Spleen (tissue), 11 donors: ENCODE results near the gene NYAP1. TPM values are rescaled to one million over a fixed set of nuclear protein-coding genes. Genes with fewer than 3 reads are reported as not detected.
"Not testable (repeated sequence)": the region's sequence is repeated elsewhere in the genome, so short reads cannot be mapped to it uniquely, and the experiment has no call there.

Experiments used
- DNase-seq: peaks from one replicate; pipeline ENCODE4 v3.0.0-alpha.2; 2020
- H3K27ac ChIP-seq, 8 donors: fragments of 200-600 bp; sonication (generic) in 7 of 8; 1 replicate in 4 of 8; 2 replicates in 4 of 8; pipeline versions ENCODE4 v1.5.0 to v1.8.0; 2016 to 2021; ENCODE audit warnings: inconsistent platforms in 4 of 8, mild to moderate bottlenecking in 4 of 8, moderate library complexity in 1 of 8
- H3K27me3 ChIP-seq, 7 donors: fragments of 200-600 bp; sonication (generic) in 6 of 7; replicated peaks in 1 of 7; 1 replicate in 4 of 7; 2 replicates in 3 of 7; pipeline versions ENCODE4 v1.5.0 to v1.8.0; 2016 to 2021; ENCODE audit warnings: inconsistent platforms in 3 of 7, mild to moderate bottlenecking in 1 of 7
- H3K36me3 ChIP-seq, 6 donors: fragments of 200-600 bp; sonication (generic) in 5 of 6; 1 replicate in 4 of 6; 2 replicates in 2 of 6; pipeline versions ENCODE4 v1.5.0 to v1.8.0; 2016 to 2021; ENCODE audit warnings: inconsistent platforms in 2 of 6
- H3K4me1 ChIP-seq, 6 donors: fragments of 200-600 bp; sonication (generic) in 5 of 6; 1 replicate in 3 of 6; 2 replicates in 3 of 6; pipeline versions ENCODE4 v1.5.0 to v1.8.0; 2016 to 2021; ENCODE audit warnings: inconsistent platforms in 3 of 6
- H3K4me3 ChIP-seq, 8 donors: fragments of 200-600 bp; sonication (generic) in 7 of 8; 1 replicate in 4 of 8; 2 replicates in 4 of 8; pipeline versions ENCODE4 v1.5.0 to v1.8.0; 2016 to 2021; ENCODE audit warnings: inconsistent platforms in 4 of 8, mild to moderate bottlenecking in 4 of 8, moderate library complexity in 2 of 8
- H3K9me3 ChIP-seq, 8 donors: fragments of 200-600 bp; sonication (generic) in 7 of 8; 1 replicate in 4 of 8; 2 replicates in 4 of 8; pipeline versions ENCODE4 v1.5.0 to v1.8.0; 2016 to 2021; ENCODE audit warnings: inconsistent platforms in 4 of 8
- CTCF ChIP-seq, 11 experiments: fragments of 200-600 bp in 7 of 11; fragments of 450-650 bp in 4 of 11; sonication (generic) in 4 of 11; IDR thresholded peaks in 8 of 11; conservative IDR thresholded peaks in 3 of 11; 1 replicate in 7 of 11; 2 replicates in 4 of 11; pipeline versions ENCODE4 v1.4.0 to v1.8.0; 2016 to 2021; ENCODE audit warnings: antibody characterized with exemption in 11 of 11, inconsistent platforms in 4 of 11, mild to moderate bottlenecking in 1 of 11
- POLR2A ChIP-seq, 3 donors: fragments of 450-650 bp; IDR thresholded peaks; one replicate each; pipeline ENCODE4 v1.5.1; 2017; ENCODE audit warnings: antibody characterized with exemption in 3 of 3, mild to moderate bottlenecking in 1 of 3
- POLR2AphosphoS5 ChIP-seq, 3 donors: sonication (generic); formaldehyde crosslinking; IDR thresholded peaks; one replicate each; pipeline ENCODE4 v1.5.1; 2017; ENCODE audit warnings: antibody characterized with exemption in 3 of 3
- WGBS, 5 donors: extraction: QIAGEN DNeasy Blood & Tissue Kit in 3 of 5; methylation state at CpG; one replicate each; pipeline versions ENCODE4 v1.1.5 to v1.1.7; 2013 to 2018; 5-methylcytosine and 5-hydroxymethylcytosine counted together
- intact Hi-C: fragments of 100-400 bp; cut with DNase I; formaldehyde crosslinking; loops from one replicate; pipeline ENCODE4 v1.15.0; 2023; ENCODE audit warnings: low total_unique reads
- polyA plus RNA-seq, 3 donors: library from polyadenylated mRNA; stranded (reverse); fragments of 200-250 nt; gene quantifications; one replicate each; pipeline ENCODE4 v1.2.1, GENCODE V29; 2013
- total RNA-seq, 7 donors: library from RNA; depleted of rRNA in 3 of 7; stranded (reverse); fragments of >200 nt in 3 of 7; fragmentation: NEBNext Ultra II Directional in 4 of 7; extraction: Animal tissue kit (Norgen Biotek cat#: 25700) in 4 of 7; gene quantifications; one replicate each; pipeline versions ENCODE4 v1.1.0 to v1.2.1, GENCODE V29; 2016 to 2021
- donor health status: healthy with polysubstance abuse.
- donor health status: DM: no; HTN: no; CAD: no; lungs with moderate emphysema.
- donor health status: DM: no; HTN: no; CAD: no.
- donor health status: Bipolar disorder and iron deficiency.
- donor health status: healthy.
- donor health status: DM: no; HTN: no; CAD: no.
- donor health status: DM: yes; HTN: yes; CAD: no.

The NYAP1 gene
- total and polyA plus RNA-seq, 10 donors, result 0.07 to 2.1 (median 0.70) TPM; not detected in 1

DNA sequence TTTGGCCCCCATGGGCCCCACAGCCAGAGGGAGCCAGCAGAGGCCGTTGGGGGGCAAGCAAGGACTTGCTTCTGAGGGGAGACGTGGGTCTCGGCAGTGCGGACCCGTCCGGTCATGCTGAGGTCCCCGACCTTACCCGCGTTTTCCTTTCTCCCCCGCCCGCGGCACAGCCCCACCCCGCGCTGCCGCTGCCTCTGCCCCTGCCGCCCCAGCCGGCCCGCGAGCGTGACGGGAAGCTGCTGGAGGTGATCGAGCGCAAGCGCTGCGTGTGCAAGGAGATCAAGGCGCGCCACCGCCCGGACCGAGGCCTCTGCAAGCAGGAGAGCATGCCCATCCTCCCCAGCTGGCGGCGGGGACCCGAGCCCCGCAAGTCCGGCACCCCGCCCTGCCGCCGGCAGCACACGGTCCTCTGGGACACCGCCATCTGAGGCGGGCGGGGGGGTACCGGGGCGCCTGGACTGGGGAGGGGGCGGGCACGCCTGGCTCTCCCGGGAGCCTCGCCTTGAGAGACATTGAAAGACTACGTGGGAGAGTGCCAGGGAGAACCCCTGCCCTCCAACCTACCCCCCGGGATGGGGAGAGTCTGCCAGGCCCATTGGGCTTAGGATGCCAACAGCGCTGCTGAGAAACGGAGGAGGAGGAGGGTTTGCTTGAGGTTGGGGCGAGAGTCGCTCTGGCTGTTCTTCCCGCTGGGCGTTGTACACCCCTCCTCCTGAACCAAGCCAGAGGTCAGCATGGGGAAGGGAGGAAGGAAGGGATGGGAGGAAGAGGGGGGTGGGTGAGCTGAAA, 9.9 kb downstream of the NYAP1 start:
- no peak for TF ChIP-seq CTCF (IDR thresholded peaks at IDR 0.05 in 8 of 11, conservative IDR thresholded peaks at IDR 0.05 in 3 of 11)
- peak in 2 of 3 donors; percentile 68 for TF ChIP-seq POLR2AphosphoS5 (IDR thresholded peaks at IDR 0.05)
- peak overlapping the region; percentile 20 to 70 (median 36) for H3K4me3 ChIP-seq
- intact Hi-C loops, result no loop called here

DNA sequence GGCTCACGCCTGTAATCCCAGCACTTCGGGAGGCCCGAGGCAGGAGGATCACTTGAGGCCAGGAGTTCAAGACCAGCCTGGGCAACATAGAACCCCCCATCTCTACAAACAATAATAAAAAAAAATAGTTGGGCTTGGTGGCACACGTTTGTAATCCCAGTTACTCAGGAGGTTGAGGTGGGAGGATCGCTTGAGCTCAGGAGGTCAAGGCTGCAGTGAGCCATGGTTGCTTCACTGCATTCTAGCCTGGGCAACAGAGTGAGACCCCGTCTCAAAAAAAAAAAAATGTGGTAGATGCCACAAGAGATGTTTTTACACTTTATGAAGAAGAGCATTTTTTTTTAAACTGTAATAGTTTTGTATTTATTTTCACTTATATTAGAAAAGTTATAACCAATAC, 12.8 kb downstream of the NYAP1 start:
- peaks cover 0 to 23% (median 0%) of the 10 kb centered on the region in 7 donors for H3K27me3 ChIP-seq
- no peaks in the 10 kb centered on the region for H3K36me3 ChIP-seq
- no peak overlapping the region for H3K4me3 ChIP-seq
- no peak overlapping the region for H3K27ac ChIP-seq
- peaks cover 8 to 21% (median 14%) of the 10 kb centered on the region in 6 donors for H3K4me1 ChIP-seq
- H3K9me3 ChIP-seq, result no peaks in the 10 kb centered on the region
- intact Hi-C loops, result no loop called here
- no peak for TF ChIP-seq POLR2A (IDR thresholded peaks at IDR 0.05)
- TF ChIP-seq CTCF (IDR thresholded peaks at IDR 0.05 in 8 of 11, conservative IDR thresholded peaks at IDR 0.05 in 3 of 11), result no peak
- TF ChIP-seq POLR2AphosphoS5 (IDR thresholded peaks at IDR 0.05), result no peak
- DNase-seq, result no peak
- 77 to 88% (median 87%) methylated on average over 6 of the region's 6 CpGs for WGBS, 5 donors

More for the DNA sequence above, 9.9 kb downstream of the NYAP1 start:
- 3 to 6% (median 4%) methylated on average over 25 to 56 of the region's 56 CpGs for WGBS, 5 donors
- no peaks in the 10 kb centered on the region for H3K36me3 ChIP-seq
- peak overlapping the region in 4 of 8 donors; percentile 26 to 67 (median 48) for H3K27ac ChIP-seq
- peaks cover 0 to 27% (median 0%) of the 10 kb centered on the region in 7 donors for H3K27me3 ChIP-seq
- H3K9me3 ChIP-seq, result no peaks in the 10 kb centered on the region
- peaks cover 8 to 21% (median 14%) of the 10 kb centered on the region in 6 donors for H3K4me1 ChIP-seq
- DNase-seq, result peak; percentile 89

- H3K36me3 ChIP-seq, DNase-seq, H3K27me3 ChIP-seq, H3K4me3 ChIP-seq, H3K27ac ChIP-seq, intact Hi-C loops, H3K9me3 ChIP-seq, H3K4me1 ChIP-seq: not testable (repeated sequence)
- 90 to 96% (median 93%) methylated on average over 2 of the region's 2 CpGs for WGBS, 5 donors
Observed at GRCh38 chr7:100500743-100501142, 17.0 kb downstream of the NYAP1 start.

GRCh38 chr7:100504031-100504430, 20.3 kb downstream of the NYAP1 start:
- H3K36me3 ChIP-seq, H3K9me3 ChIP-seq, H3K4me3 ChIP-seq, DNase-seq, H3K4me1 ChIP-seq, intact Hi-C loops, H3K27ac ChIP-seq, H3K27me3 ChIP-seq: not testable (repeated sequence)
- 85 to 99% (median 95%) methylated on average over 3 of the region's 3 CpGs for WGBS, 5 donors

DNA sequence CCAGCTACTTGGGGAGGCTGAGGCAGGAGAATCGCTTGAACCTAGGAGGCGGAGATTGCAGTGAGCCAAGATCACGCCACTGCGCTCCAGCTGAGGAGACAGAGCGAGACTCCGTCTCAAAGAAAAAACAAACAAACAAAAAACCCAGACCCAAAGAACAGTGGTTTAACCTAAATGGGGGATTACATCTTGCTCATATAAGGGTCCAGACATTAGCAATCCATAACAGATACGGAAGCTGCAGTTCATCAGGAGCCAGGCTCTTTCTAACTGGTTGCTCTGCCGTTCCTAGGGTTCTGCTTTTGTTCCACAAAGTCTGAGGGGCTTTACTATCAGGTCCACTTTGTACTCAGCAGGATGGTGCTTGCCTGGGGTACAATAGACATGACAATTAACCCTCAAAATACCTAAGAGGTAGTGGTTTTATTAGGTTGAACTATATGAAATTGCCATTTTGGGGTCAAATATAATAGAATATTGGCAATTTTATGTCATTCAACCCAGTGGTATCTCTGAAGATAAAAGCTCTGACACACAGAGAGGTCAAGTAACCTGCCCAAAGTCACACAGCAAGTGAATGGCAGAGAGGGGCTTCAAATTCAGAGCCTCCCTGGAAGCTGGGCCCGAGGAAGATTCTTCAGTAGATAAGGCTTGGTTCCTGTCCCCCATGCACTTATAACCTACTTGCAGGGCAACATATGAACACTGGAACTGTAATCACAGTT, 21.3 kb downstream of the NYAP1 start:
- DNase-seq, result no peak
- intact Hi-C loops, result no loop called here
- Histone ChIP-seq H3K4me3 (no peak overlapping the region), H3K27ac (no peak overlapping the region), H3K27me3 (no peaks in the 10 kb centered on the region), H3K36me3 (no peaks in the 10 kb centered on the region), H3K9me3 (no peaks in the 10 kb centered on the region), H3K4me1 (no peaks in the 10 kb centered on the region)
- no peak for TF ChIP-seq CTCF (IDR thresholded peaks at IDR 0.05 in 8 of 11, conservative IDR thresholded peaks at IDR 0.05 in 3 of 11)
- no peak for TF ChIP-seq POLR2A (IDR thresholded peaks at IDR 0.05)
- TF ChIP-seq POLR2AphosphoS5 (IDR thresholded peaks at IDR 0.05), result no peak
- WGBS, 5 donors, result 91 to 98% (median 94%) methylated on average over 9 of the region's 9 CpGs
